Parathyroid adenoma (tissue), 2 donors: ENCODE results near the gene ITGB1BP2.
"Not testable (repeated sequence)": the region's sequence is repeated elsewhere in the genome, so short reads cannot be mapped to it uniquely, and the experiment has no call there.

Source experiments
- H2AFZ ChIP-seq: fragments of 300-600 bp; sonication (generic); one replicate; pipeline ENCODE4 v1.7.0; 2017; ENCODE audit warnings: antibody characterized with exemption, mild to moderate bottlenecking
- H3K27ac ChIP-seq: fragments of 300-600 bp; sonication (generic); one replicate; pipeline ENCODE4 v1.7.0; 2017
- H3K27me3 ChIP-seq: fragments of 300-600 bp; sonication (generic); one replicate; pipeline ENCODE4 v1.7.0; 2017; ENCODE audit warnings: low read length; ENCODE audit not compliant: control insufficient read depth, insufficient read depth
- H3K36me3 ChIP-seq: fragments of 300-600 bp; sonication (generic); one replicate; pipeline ENCODE4 v1.7.0; 2017; ENCODE audit warnings: low read length; ENCODE audit not compliant: control insufficient read depth, insufficient read depth
- H3K4me1 ChIP-seq: fragments of 300-600 bp; sonication (generic); one replicate; pipeline ENCODE4 v1.7.0; 2017; ENCODE audit warnings: control low read depth
- H3K4me2 ChIP-seq: fragments of 300-600 bp; sonication (generic); one replicate; pipeline ENCODE4 v1.7.0; 2017; ENCODE audit warnings: low read length
- H3K4me3 ChIP-seq: fragments of 300-600 bp; sonication (generic); one replicate; pipeline ENCODE4 v1.7.0; 2017; ENCODE audit warnings: low read depth, low read length
- H3K79me2 ChIP-seq: fragments of 300-600 bp; sonication (generic); one replicate; pipeline ENCODE4 v1.7.0; 2017; ENCODE audit warnings: control low read depth
- H3K9ac ChIP-seq: fragments of 300-600 bp; sonication (generic); one replicate; pipeline ENCODE4 v1.7.0; 2017; ENCODE audit warnings: mild to moderate bottlenecking
- H3K9me3 ChIP-seq: fragments of 300-600 bp; sonication (generic); one replicate; pipeline ENCODE4 v1.7.0; 2017; ENCODE audit warnings: low read length; ENCODE audit not compliant: control insufficient read depth
- TF ChIP-seq, protein P1 (sequence below): fragments of 300-600 bp; sonication (generic); IDR thresholded peaks from one replicate; pipeline ENCODE4 v1.7.0; 2017; ENCODE audit warnings: antibody characterized with exemption, mild to moderate bottlenecking
- donor health status: primary hyperparathyroidism.

The ITGB1BP2 gene

DNA sequence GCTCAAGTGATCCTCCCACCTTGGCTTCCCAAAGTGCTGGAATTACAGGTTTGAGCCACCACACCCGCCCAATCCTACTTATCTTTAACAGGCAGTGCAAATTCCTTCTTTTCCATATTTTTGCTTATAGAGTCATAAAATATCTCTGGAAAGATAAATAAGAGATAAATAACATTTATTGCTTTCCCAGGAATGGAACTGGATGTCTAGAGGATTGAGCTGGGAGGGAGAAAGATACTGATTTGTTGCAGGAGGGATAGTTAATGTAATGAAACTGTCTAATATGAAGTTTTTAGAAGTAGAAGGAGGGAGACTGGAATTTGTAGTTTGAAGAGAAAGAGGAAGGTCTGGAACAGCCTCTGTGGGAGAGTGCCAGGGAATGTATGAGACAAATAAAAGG, 20.2 kb downstream of the ITGB1BP2 start:
- H3K9ac ChIP-seq = no peak overlapping the region
- H3K79me2 ChIP-seq = no peaks in the 10 kb centered on the region
- TF ChIP-seq, protein P1, sequence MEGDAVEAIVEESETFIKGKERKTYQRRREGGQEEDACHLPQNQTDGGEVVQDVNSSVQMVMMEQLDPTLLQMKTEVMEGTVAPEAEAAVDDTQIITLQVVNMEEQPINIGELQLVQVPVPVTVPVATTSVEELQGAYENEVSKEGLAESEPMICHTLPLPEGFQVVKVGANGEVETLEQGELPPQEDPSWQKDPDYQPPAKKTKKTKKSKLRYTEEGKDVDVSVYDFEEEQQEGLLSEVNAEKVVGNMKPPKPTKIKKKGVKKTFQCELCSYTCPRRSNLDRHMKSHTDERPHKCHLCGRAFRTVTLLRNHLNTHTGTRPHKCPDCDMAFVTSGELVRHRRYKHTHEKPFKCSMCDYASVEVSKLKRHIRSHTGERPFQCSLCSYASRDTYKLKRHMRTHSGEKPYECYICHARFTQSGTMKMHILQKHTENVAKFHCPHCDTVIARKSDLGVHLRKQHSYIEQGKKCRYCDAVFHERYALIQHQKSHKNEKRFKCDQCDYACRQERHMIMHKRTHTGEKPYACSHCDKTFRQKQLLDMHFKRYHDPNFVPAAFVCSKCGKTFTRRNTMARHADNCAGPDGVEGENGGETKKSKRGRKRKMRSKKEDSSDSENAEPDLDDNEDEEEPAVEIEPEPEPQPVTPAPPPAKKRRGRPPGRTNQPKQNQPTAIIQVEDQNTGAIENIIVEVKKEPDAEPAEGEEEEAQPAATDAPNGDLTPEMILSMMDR = no peak
- H3K36me3 ChIP-seq = no peaks in the 10 kb centered on the region
- H3K27me3 ChIP-seq = no peaks in the 10 kb centered on the region
- no peaks in the 10 kb centered on the region for H3K4me1 ChIP-seq
- H3K4me3 ChIP-seq = no peak overlapping the region
- H2AFZ ChIP-seq = no peak overlapping the region
- no peak overlapping the region for H3K27ac ChIP-seq
- H3K9me3 ChIP-seq = no peaks in the 10 kb centered on the region
- H3K4me2 ChIP-seq = no peak overlapping the region

DNA sequence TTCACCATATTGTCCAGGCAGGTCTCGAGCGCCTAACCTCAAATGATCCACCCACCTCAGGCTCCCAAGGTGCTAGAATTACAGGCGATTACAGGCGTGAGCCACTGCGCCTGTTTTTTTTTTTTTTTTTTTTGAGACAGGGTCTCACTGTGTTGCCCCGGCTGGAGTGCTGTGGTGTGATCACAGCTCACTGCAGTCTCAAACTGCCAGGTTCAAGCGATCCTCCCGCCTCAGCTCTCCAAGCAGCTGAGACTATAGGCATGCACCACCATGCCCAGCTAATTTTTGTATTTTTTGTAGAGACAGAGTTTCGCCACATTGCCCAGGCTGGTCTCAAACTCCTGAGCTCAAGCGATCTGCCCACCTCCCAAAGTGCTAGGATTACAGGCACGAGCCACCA, 22.9 kb downstream of the ITGB1BP2 start:
- H3K9me3 ChIP-seq, H3K79me2 ChIP-seq, H3K36me3 ChIP-seq, H3K9ac ChIP-seq, H3K4me3 ChIP-seq, H2AFZ ChIP-seq, H3K4me2 ChIP-seq, H3K27me3 ChIP-seq, H3K27ac ChIP-seq, H3K4me1 ChIP-seq: not testable (repeated sequence)

DNA sequence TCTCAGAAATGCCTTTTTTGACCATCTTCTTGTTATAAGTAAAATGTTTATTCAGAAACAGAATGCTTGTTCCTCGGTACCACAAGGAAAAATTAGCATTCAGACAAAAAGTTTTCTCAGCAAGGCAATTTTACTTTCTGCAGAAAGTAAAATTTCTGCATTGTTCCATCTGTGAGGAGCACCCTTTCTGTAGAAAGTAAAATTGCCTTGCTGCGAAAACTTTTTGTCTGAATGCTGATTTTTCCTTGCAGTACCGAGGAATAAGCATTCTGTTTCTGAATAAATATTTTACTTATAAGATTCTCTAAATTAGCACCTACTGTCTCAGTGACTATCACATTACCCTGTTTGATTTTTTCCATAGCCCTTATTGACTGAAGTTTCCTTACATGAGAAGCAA, 24.8 kb downstream of the ITGB1BP2 start:
- TF ChIP-seq, protein P1 = no peak

DNA sequence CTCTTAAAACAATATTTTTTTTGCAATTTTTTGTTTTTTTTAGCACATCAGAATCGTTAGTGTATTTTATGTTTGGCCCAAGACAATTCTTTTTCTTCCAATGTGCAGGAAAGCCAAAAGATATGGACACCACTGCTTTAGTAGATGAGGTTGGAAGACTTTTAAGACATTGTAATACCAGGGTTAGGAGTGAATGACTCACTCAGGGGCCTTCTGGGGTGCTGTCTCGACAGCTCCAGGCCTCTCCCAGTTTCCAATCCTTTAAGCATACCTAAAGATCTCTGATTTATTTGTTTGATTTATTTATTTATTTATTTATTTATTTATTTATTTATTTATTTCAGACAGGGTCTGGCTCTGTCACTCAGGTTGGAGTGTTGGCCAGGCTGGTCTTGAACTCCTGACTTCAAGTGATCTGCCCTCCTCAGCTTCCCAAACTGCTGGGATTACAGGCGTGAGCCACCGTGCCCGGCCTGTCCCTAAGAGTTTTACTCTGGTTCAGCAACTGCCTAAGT, 47.7 kb downstream of the ITGB1BP2 start:
- H3K79me2 ChIP-seq = not testable (repeated sequence)

More for the DNA sequence above, 24.8 kb downstream of the ITGB1BP2 start:
- H3K9me3 ChIP-seq = no peaks in the 10 kb centered on the region
- no peak overlapping the region for H3K9ac ChIP-seq
- no peaks in the 10 kb centered on the region for H3K4me1 ChIP-seq
- no peaks in the 10 kb centered on the region for H3K27me3 ChIP-seq
- H3K4me3 ChIP-seq = no peak overlapping the region
- no peak overlapping the region for H3K27ac ChIP-seq
- no peaks in the 10 kb centered on the region for H3K36me3 ChIP-seq
- H3K4me2 ChIP-seq = no peak overlapping the region
- no peaks in the 10 kb centered on the region for H3K79me2 ChIP-seq
- no peak overlapping the region for H2AFZ ChIP-seq

DNA sequence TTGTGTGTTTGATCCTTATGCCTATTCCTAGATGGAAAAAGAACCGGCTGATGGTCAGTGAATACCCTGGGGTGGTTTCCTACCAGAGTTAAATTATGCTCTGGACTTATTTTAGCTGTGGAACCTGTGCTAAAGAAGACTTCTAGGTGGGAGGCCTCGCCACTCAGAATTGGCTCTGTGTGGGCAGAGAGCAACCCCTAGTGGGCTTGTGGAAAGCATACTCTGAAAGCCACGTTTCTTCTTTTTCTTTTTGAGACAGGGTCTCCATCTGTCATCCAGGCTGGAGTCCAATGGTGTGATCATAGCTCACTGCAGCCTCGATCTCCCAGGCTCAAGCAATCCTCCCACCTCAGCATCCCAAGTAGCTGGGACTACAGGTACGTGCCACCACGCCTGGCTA, 48.3 kb downstream of the ITGB1BP2 start:
- H3K4me2 ChIP-seq, H2AFZ ChIP-seq, H3K27ac ChIP-seq, H3K9ac ChIP-seq, H3K4me3 ChIP-seq, H3K27me3 ChIP-seq, H3K4me1 ChIP-seq, H3K9me3 ChIP-seq, H3K79me2 ChIP-seq, H3K36me3 ChIP-seq: not testable (repeated sequence)

More for the DNA sequence above, 47.7 kb downstream of the ITGB1BP2 start:
- H2AFZ ChIP-seq, H3K27ac ChIP-seq, H3K4me3 ChIP-seq, H3K9me3 ChIP-seq, H3K4me1 ChIP-seq, H3K9ac ChIP-seq, H3K27me3 ChIP-seq, H3K36me3 ChIP-seq, H3K4me2 ChIP-seq: not testable (repeated sequence)

DNA sequence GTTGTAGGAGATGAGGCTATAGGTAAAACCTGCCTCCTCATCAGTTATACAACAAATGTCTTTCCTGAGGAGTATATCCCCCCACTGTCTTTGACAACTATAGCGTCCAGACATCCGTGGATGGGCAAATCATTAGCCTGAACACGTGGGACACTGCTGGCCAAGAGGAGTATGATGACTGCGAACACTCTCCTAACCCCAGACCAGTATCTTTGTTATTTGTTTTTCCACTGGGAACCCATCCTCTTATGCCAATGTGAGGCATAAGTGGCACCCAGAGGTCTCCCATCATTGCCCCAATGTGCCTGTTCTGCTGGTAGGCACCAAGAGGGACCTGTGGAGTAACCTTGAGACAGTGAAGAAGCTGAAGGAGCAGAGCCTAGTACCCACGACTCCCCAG, 50.9 kb downstream of the ITGB1BP2 start:
- not testable (repeated sequence) for H3K9me3 ChIP-seq, H3K36me3 ChIP-seq, H3K4me3 ChIP-seq, H3K27me3 ChIP-seq, H3K27ac ChIP-seq, H3K79me2 ChIP-seq, H3K9ac ChIP-seq, H2AFZ ChIP-seq, H3K4me2 ChIP-seq, H3K4me1 ChIP-seq
